HepG2 (cell line): ENCODE results near the gene TRABD. TPM values are rescaled to one million over a fixed set of nuclear protein-coding genes. Genes with fewer than 3 reads are reported as not detected.

Experiments used
- ATAC-seq: fragments of 200-7000 bp; cut with Tn5 transposase; 3 replicates; pipeline ENCODE4 v1.9.1; 2020; ENCODE audit warnings: mild to moderate bottlenecking, moderate library complexity
- BruUV-seq: library from RNA; stranded (reverse); fragments of 400-500 nt; replicated peaks from 2 replicates; lab custom pipeline; 2021; lab: Mats Ljungman, UMichigan
- CTCF ChIA-PET: fragments of 300-600 bp; formaldehyde crosslinking; extraction: SDS; loops from one replicate; lab custom pipeline; 2021; ENCODE audit warnings: low total read pairs, inconsistent platforms, low intra/inter-chr PET ratio; lab: Yijun Ruan, JAX
- POLR2A ChIA-PET: fragments of 350-600 bp; sonication (Branson Sonifier 250); formaldehyde crosslinking; loops from one replicate; lab custom pipeline; 2020; ENCODE audit warnings: antibody characterized with exemption, inconsistent platforms; lab: Yijun Ruan, JAX
- DNase-seq: peaks from one replicate; pipeline ENCODE4 v3.0.0-alpha.2; 2015; ENCODE audit warnings: low spot score
- FAIRE-seq: peaks from 3 replicates; lab custom pipeline; 2011; peaks lifted over from hg19 to GRCh38; lab: Jason Lieb, UNC
- H2AFZ ChIP-seq: one replicate; pipeline ENCODE4 v1.6.1; 2011; ENCODE audit warnings: low read length, inconsistent platforms
- H3K27ac ChIP-seq: fragments of 300-600 bp; 3 replicates; pipeline ENCODE4 v1.8.0; 2011; ENCODE audit warnings: mixed run types, mild to moderate bottlenecking, mixed read lengths, low read length, inconsistent platforms; ENCODE audit not compliant: insufficient read depth; ENCODE audit errors: extremely low read length
- H3K27me3 ChIP-seq, 2 experiments: fragments of 200-600 bp in 1 of 2; 2 replicates in 1 of 2; 3 replicates in 1 of 2; pipeline versions ENCODE4 v1.6.0 to v1.8.0; 2011; ENCODE audit warnings: low read length in 2 of 2, mild to moderate bottlenecking in 2 of 2, moderate library complexity in 2 of 2, inconsistent platforms in 1 of 2; ENCODE audit not compliant: insufficient read depth in 2 of 2, control insufficient read depth in 1 of 2
- H3K36me3 ChIP-seq, 2 experiments: fragments of 200-600 bp in 1 of 2; replicated peaks in 1 of 2; 2 replicates in 1 of 2; 3 replicates in 1 of 2; pipeline versions ENCODE4 v1.5.1 to v1.8.0; 2011; ENCODE audit warnings: low read length in 2 of 2, inconsistent platforms in 1 of 2; ENCODE audit not compliant: insufficient read depth in 2 of 2, control insufficient read depth in 1 of 2
- H3K4me1 ChIP-seq: 2 replicates; pipeline ENCODE4 v1.5.1; 2012; ENCODE audit warnings: low read length, inconsistent platforms; ENCODE audit not compliant: insufficient read depth
- H3K4me2 ChIP-seq: 2 replicates; pipeline ENCODE4 v1.6.0; 2011; ENCODE audit warnings: low read depth, low read length, inconsistent platforms
- H3K4me3 ChIP-seq, 3 experiments: fragments of 200-600 bp in 1 of 3; sonication (generic), shearing (Covaris generic) in 1 of 3; replicated peaks in 1 of 3; 2 replicates each; pipeline ENCODE4 v1.5.1; 2011 to 2016; ENCODE audit warnings: low read length in 3 of 3, inconsistent platforms in 2 of 3, low read depth in 2 of 3, mild to moderate bottlenecking in 2 of 3, control low read depth in 1 of 3, mixed read lengths in 1 of 3; ENCODE audit not compliant: insufficient read depth in 1 of 3
- H3K79me2 ChIP-seq: one replicate; pipeline ENCODE4 v1.6.1; 2011; ENCODE audit warnings: low read length, inconsistent platforms; ENCODE audit not compliant: insufficient read depth
- H3K9ac ChIP-seq: 2 replicates; pipeline ENCODE4 v1.6.0; 2011; ENCODE audit warnings: mild to moderate bottlenecking, low read depth, low read length, inconsistent platforms; ENCODE audit not compliant: insufficient read depth
- H3K9me3 ChIP-seq: 2 replicates; pipeline ENCODE4 v1.5.1; 2012; ENCODE audit warnings: mild to moderate bottlenecking, low read length
- H4K20me1 ChIP-seq: 2 replicates; pipeline ENCODE4 v1.6.0; 2011; ENCODE audit warnings: inconsistent platforms, mild to moderate bottlenecking, low read length, moderate library complexity; ENCODE audit not compliant: insufficient read depth
- ARHGAP35 ChIP-seq: sonication (generic); formaldehyde crosslinking; IDR thresholded peaks from 2 replicates; pipeline ENCODE4 v1.9.0; 2022; ENCODE audit warnings: mild to moderate bottlenecking, inconsistent platforms, moderate library complexity, missing genetic modification reagents, borderline replicate concordance
- HMG20A ChIP-seq: IDR thresholded peaks from 2 replicates; pipeline ENCODE4 v1.6.1; 2016; ENCODE audit warnings: borderline replicate concordance
- HNF4A ChIP-seq: sonication (generic); formaldehyde crosslinking; IDR thresholded peaks from 2 replicates; pipeline ENCODE4 v1.4.0; 2020; ENCODE audit warnings: missing genetic modification reagents
- MLLT10 ChIP-seq: sonication (generic); formaldehyde crosslinking; IDR thresholded peaks from 2 replicates; pipeline ENCODE4 v1.4.0; 2020; ENCODE audit warnings: missing genetic modification reagents
- NPAS2 ChIP-seq: sonication (generic); formaldehyde crosslinking; IDR thresholded peaks from 2 replicates; pipeline ENCODE4 v1.8.0; 2022; ENCODE audit warnings: mild to moderate bottlenecking, missing genetic modification reagents, borderline replicate concordance
- NRL ChIP-seq: sonication (generic); formaldehyde crosslinking; IDR thresholded peaks from 2 replicates; pipeline ENCODE4 v1.5.0; 2020; ENCODE audit warnings: missing genetic modification reagents, mild to moderate bottlenecking, moderate library complexity, borderline replicate concordance
- SALL2 ChIP-seq: sonication (generic); formaldehyde crosslinking; IDR thresholded peaks from 2 replicates; pipeline ENCODE4 v1.8.1; 2023; ENCODE audit warnings: mild to moderate bottlenecking, missing genetic modification reagents, inconsistent platforms
- SAP130 ChIP-seq: IDR thresholded peaks from 2 replicates; pipeline ENCODE4 v1.6.1; 2016; ENCODE audit warnings: low read depth
- ZBTB7A ChIP-seq: sonication (generic); formaldehyde crosslinking; IDR thresholded peaks from 2 replicates; pipeline ENCODE4 v1.8.0; 2022; ENCODE audit warnings: mild to moderate bottlenecking, missing genetic modification reagents
- ZKSCAN1 ChIP-seq: fragments of 150-350 bp; IDR thresholded peaks from 2 replicates; pipeline ENCODE4 v1.6.1; 2014; ENCODE audit warnings: low read length
- ZKSCAN5 ChIP-seq: sonication (generic); formaldehyde crosslinking; IDR thresholded peaks from 2 replicates; pipeline ENCODE4 v1.5.1; 2020; ENCODE audit warnings: mild to moderate bottlenecking, missing genetic modification reagents
- ZNF589 ChIP-seq: sonication (generic); formaldehyde crosslinking; conservative IDR thresholded peaks from 2 replicates; pipeline ENCODE4 v1.8.0; 2022; ENCODE audit warnings: mild to moderate bottlenecking, moderate library complexity, missing genetic modification reagents
- ZNF605 ChIP-seq: sonication (generic); formaldehyde crosslinking; IDR thresholded peaks from 2 replicates; pipeline ENCODE4 v1.8.0; 2022; ENCODE audit warnings: mild to moderate bottlenecking, missing genetic modification reagents
- ZNF761 ChIP-seq: sonication (generic); formaldehyde crosslinking; conservative IDR thresholded peaks from 2 replicates; pipeline ENCODE4 v1.4.0; 2020; ENCODE audit warnings: mild to moderate bottlenecking, missing genetic modification reagents
- ZNF766 ChIP-seq: sonication (generic); formaldehyde crosslinking; IDR thresholded peaks from 2 replicates; pipeline ENCODE4 v1.5.0; 2020; ENCODE audit warnings: missing genetic modification reagents, borderline replicate concordance
- WGBS: methylation state at CpG from one replicate; pipeline ENCODE4 v1.1.6; 2017; ENCODE audit warnings: low lambda C conversion rate; 5-methylcytosine and 5-hydroxymethylcytosine counted together
- in situ Hi-C: cut with HindIII; loops from 2 replicates; pipeline ENCODE4 v1.10.0; 2017; ENCODE audit warnings: low pct_unique_long_range_greater_than_20kb; ENCODE audit not compliant: extremely low pct_ligation_motif_present
- intact Hi-C: fragments of 100-400 bp; cut with micrococcal nuclease; formaldehyde crosslinking; loops from one replicate; pipeline ENCODE4 v1.10.0; 2022; ENCODE audit not compliant: unreplicated experiment
- polyA plus RNA-seq, 8 experiments: library from polyadenylated mRNA; depleted of rRNA in 3 of 8; stranded (reverse) in 7 of 8; unstranded in 1 of 8; fragments of >200 nt; fragmentation: Illumina TruSeq in 4 of 8; extraction: Trizol in 4 of 8; gene quantifications; 2 replicates each; pipeline versions ENCODE4 v1.2.1 to v1.2.3, GENCODE V29; 2011 to 2016; ENCODE audit warnings: low read depth in 4 of 8, missing spikeins in 1 of 8, mixed read lengths in 1 of 8; ENCODE audit not compliant: insufficient read depth in 1 of 8
- total RNA-seq, 5 experiments: library from RNA; depleted of rRNA; stranded (reverse); fragments of >200 nt; fragmentation: Illumina TruSeq; extraction: Trizol; gene quantifications; 2 replicates each; pipeline ENCODE4 v1.2.3, GENCODE V29; 2016; ENCODE audit warnings: low read depth in 1 of 5
- TF ChIP-seq, protein P1 (sequence below): sonication (generic); formaldehyde crosslinking; IDR thresholded peaks from 2 replicates; pipeline ENCODE4 v1.9.0; 2022; ENCODE audit warnings: missing genetic modification reagents, mild to moderate bottlenecking, borderline replicate concordance
- TF ChIP-seq, protein P2 (sequence below): sonication (generic); formaldehyde crosslinking; IDR thresholded peaks from 2 replicates; pipeline ENCODE4 v1.4.0; 2020; ENCODE audit warnings: missing genetic modification reagents
- TF ChIP-seq, protein P3 (sequence below): sonication (generic); formaldehyde crosslinking; IDR thresholded peaks from 2 replicates; pipeline ENCODE4 v1.5.0; 2020; ENCODE audit warnings: missing genetic modification reagents, mild to moderate bottlenecking, borderline replicate concordance
- TF ChIP-seq, protein P4 (sequence below): sonication (generic); formaldehyde crosslinking; IDR thresholded peaks from 2 replicates; pipeline ENCODE4 v1.4.0; 2020; ENCODE audit warnings: missing genetic modification reagents, low read depth, mild to moderate bottlenecking, borderline replicate concordance

Gene TRABD
- total and polyA plus RNA-seq, 2 of the 13 experiments (the other 11 are each of a cell fraction or from before 2014, with no cell fraction given): 21.5 to 28.9 TPM

DNA sequence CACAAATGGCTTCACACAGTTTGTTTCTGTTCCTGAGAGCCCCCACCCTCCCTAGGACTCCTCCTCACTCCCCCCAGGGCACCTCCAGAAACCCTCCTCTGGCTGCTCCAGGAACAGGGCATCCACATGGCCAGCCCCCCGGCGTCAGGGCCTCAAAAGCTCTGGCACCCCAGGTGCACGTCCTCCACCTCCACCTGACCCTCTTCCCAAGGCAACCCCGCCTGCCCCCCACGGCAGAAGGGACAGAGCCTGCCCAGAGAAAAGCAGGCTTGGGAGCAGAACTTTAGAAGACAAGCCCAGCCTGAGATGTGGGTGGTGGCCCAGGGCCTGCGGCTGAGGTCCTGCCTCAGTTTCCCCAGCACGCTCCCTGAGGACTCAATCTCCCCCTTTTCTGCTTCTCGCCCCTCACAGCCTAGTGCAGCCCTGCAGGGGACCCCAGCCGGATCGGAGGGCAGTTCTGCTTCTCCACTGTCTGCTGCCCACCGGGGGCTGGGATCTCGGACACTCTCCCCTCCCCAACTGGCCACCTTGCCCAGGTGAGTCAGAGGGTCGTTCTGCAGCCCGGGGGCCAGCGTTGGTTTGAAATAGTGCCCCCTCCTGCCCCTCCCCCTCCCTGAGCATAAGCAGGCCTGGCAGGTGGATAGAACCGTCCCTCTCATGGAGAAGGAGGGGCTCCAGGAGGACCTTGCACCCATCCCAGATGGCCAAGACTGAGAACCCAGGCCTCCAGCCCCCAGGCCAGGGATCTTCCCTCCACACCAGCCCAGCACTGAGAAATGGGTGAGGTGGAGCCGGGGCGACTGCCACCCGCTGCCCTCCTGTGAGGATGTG is 2.4 kb upstream of the TRABD start:
- no peak overlapping the region for H3K9ac ChIP-seq
- no peak overlapping the region for H3K27ac ChIP-seq
- in situ Hi-C loops (no loop called here), intact Hi-C loops (no loop called here)
- H3K27me3 ChIP-seq: no peaks in the 10 kb centered on the region; a peak in 1 of 5 replicates
- peak overlapping the region; percentile 86 for H3K4me2 ChIP-seq
- ATAC-seq: peak; percentile 2; the same call in 1 of the 3 replicates
- ChIA-PET POLR2A (interaction anchor here (0.7 to 1.2 kb wide), 2 partner anchors 23 to 36 kb away, joined by 3 to 4 read pairs; no protein-coding TSS in a partner anchor), CTCF (no interaction called here)
- H4K20me1 ChIP-seq: peaks cover 2% of the 10 kb centered on the region; the same call in 1 of the 2 replicates
- H3K9me3 ChIP-seq: no peaks in the 10 kb centered on the region
- BruUV-seq: no TSS peak
- peaks cover 40% of the 10 kb centered on the region for H3K4me1 ChIP-seq
- peaks cover 12% of the 10 kb centered on the region for H3K79me2 ChIP-seq
- H2AFZ ChIP-seq: no peak overlapping the region
- peak overlapping the region; percentile 47 to 67 (median 50); a peak in 5 of 6 replicates for H3K4me3 ChIP-seq
- H3K36me3 ChIP-seq: no peaks in the 10 kb centered on the region
- WGBS: 47% methylated on average over 18 of the region's 19 CpGs
- no peak for FAIRE-seq
- no peak for DNase-seq
- TF ChIP-seq, protein P1, sequence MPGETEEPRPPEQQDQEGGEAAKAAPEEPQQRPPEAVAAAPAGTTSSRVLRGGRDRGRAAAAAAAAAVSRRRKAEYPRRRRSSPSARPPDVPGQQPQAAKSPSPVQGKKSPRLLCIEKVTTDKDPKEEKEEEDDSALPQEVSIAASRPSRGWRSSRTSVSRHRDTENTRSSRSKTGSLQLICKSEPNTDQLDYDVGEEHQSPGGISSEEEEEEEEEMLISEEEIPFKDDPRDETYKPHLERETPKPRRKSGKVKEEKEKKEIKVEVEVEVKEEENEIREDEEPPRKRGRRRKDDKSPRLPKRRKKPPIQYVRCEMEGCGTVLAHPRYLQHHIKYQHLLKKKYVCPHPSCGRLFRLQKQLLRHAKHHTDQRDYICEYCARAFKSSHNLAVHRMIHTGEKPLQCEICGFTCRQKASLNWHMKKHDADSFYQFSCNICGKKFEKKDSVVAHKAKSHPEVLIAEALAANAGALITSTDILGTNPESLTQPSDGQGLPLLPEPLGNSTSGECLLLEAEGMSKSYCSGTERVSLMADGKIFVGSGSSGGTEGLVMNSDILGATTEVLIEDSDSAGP (CRISPR knock-in tag): 0 out of 2 replicates have a peak, but pooled peaks have one; percentile 13
- peak; percentile 33 for TF ChIP-seq HNF4A (CRISPR knock-in tag)
- no peak for TF ChIP-seq SAP130 (CRISPR knock-in tag)
- TF ChIP-seq, protein P2, sequence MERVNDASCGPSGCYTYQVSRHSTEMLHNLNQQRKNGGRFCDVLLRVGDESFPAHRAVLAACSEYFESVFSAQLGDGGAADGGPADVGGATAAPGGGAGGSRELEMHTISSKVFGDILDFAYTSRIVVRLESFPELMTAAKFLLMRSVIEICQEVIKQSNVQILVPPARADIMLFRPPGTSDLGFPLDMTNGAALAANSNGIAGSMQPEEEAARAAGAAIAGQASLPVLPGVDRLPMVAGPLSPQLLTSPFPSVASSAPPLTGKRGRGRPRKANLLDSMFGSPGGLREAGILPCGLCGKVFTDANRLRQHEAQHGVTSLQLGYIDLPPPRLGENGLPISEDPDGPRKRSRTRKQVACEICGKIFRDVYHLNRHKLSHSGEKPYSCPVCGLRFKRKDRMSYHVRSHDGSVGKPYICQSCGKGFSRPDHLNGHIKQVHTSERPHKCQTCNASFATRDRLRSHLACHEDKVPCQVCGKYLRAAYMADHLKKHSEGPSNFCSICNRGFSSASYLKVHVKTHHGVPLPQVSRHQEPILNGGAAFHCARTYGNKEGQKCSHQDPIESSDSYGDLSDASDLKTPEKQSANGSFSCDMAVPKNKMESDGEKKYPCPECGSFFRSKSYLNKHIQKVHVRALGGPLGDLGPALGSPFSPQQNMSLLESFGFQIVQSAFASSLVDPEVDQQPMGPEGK (CRISPR knock-in tag): 0 out of 2 replicates have a peak, but pooled peaks have one; percentile 13
- no peak for TF ChIP-seq ZKSCAN5 (CRISPR knock-in tag)
- TF ChIP-seq, protein P3, sequence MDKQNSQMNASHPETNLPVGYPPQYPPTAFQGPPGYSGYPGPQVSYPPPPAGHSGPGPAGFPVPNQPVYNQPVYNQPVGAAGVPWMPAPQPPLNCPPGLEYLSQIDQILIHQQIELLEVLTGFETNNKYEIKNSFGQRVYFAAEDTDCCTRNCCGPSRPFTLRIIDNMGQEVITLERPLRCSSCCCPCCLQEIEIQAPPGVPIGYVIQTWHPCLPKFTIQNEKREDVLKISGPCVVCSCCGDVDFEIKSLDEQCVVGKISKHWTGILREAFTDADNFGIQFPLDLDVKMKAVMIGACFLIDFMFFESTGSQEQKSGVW: no peak
- TF ChIP-seq ZKSCAN1: no peak
- TF ChIP-seq ARHGAP35 (CRISPR knock-in tag): no peak
- TF ChIP-seq ZNF761 (CRISPR knock-in tag): no peak
- TF ChIP-seq SALL2: no peak
- TF ChIP-seq, protein P4, sequence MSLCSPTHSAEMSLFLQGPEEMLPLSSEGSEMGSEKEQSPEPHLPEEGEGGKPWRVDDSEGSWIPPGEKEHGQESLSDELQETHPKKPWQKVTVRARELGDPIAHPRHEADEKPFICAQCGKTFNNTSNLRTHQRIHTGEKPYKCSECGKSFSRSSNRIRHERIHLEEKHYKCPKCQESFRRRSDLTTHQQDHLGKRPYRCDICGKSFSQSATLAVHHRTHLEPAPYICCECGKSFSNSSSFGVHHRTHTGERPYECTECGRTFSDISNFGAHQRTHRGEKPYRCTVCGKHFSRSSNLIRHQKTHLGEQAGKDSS (CRISPR knock-in tag): no peak
- TF ChIP-seq NPAS2: no peak
- TF ChIP-seq ZBTB7A (CRISPR knock-in tag): no peak
- TF ChIP-seq ZNF589 (CRISPR knock-in tag): no peak
- no peak; the same call in 1 of the 2 replicates for TF ChIP-seq ZNF605 (CRISPR knock-in tag)
- TF ChIP-seq HMG20A: no peak
- peak; percentile 16; the same call in 1 of the 2 replicates for TF ChIP-seq NRL
- TF ChIP-seq MLLT10 (CRISPR knock-in tag): no peak
- TF ChIP-seq ZNF766 (CRISPR knock-in tag): no peak
